HEK293 (cell line): ENCODE data around the gene SF3B6.

ENCODE experiments used
- CTCF ChIA-PET: fragments of 350-600 bp; formaldehyde crosslinking; extraction: SDS; loops from one replicate; lab custom pipeline; 2021; ENCODE audit warnings: antibody characterized with exemption; lab: Yijun Ruan, JAX
- POLR2A ChIA-PET: fragments of 300-600 bp; formaldehyde crosslinking; extraction: SDS; loops from one replicate; lab custom pipeline; 2020; ENCODE audit warnings: antibody characterized with exemption, inconsistent platforms; lab: Yijun Ruan, JAX
- H3K27ac ChIP-seq: fragments of 200-500 bp; sonication (Bioruptor generic); 2 replicates; pipeline ENCODE4 v1.5.1; 2014; ENCODE audit warnings: low read depth, low read length, control low read depth, inconsistent platforms; ENCODE audit errors: extremely low read depth
- H3K36me3 ChIP-seq, 2 experiments: fragments of 200-500 bp in 1 of 2; sonication (Bioruptor generic) in 1 of 2; 1 replicate in 1 of 2; 2 replicates in 1 of 2; pipeline ENCODE4 v1.5.1; 2014 to 2017; ENCODE audit warnings: inconsistent platforms in 2 of 2, low read length in 2 of 2; ENCODE audit not compliant: control insufficient read depth in 2 of 2, insufficient read depth in 1 of 2
- H3K4me1 ChIP-seq: fragments of 200-500 bp; sonication (Bioruptor generic); 2 replicates; pipeline ENCODE4 v1.5.1; 2014; ENCODE audit warnings: mild to moderate bottlenecking, low read length, inconsistent platforms; ENCODE audit not compliant: control insufficient read depth, insufficient read depth
- H3K4me3 ChIP-seq: 2 replicates; pipeline ENCODE4 v1.5.1; 2011; ENCODE audit warnings: low read depth, mild to moderate bottlenecking, control low read depth, low read length, moderate library complexity
- H3K9me3 ChIP-seq: fragments of 200-500 bp; sonication (Bioruptor generic); 2 replicates; pipeline ENCODE4 v1.5.1; 2014; ENCODE audit warnings: low read depth, low read length, inconsistent platforms; ENCODE audit not compliant: control insufficient read depth, insufficient read depth
- SCRT1 ChIP-seq: fragments of 450-650 bp; formaldehyde crosslinking; IDR thresholded peaks from 2 replicates; pipeline ENCODE4 v1.5.1; 2016; ENCODE audit warnings: missing biosample characterization, missing genetic modification characterization, borderline replicate concordance
- TRIM28 ChIP-seq: IDR thresholded peaks from 2 replicates; pipeline ENCODE4 v1.6.1; 2011; ENCODE audit warnings: low read length, control low read depth, borderline replicate concordance
- YY2 ChIP-seq: fragments of 450-650 bp; formaldehyde crosslinking; IDR thresholded peaks from 2 replicates; pipeline ENCODE4 v1.5.1; 2016; ENCODE audit warnings: missing biosample characterization, missing genetic modification characterization
- ZBTB20 ChIP-seq: fragments of 450-650 bp; formaldehyde crosslinking; IDR thresholded peaks from 2 replicates; pipeline ENCODE4 v1.5.1; 2016; ENCODE audit warnings: missing biosample characterization, missing genetic modification characterization
- ZBTB48 ChIP-seq: fragments of 450-650 bp; formaldehyde crosslinking; IDR thresholded peaks from 2 replicates; pipeline ENCODE4 v1.5.1; 2016; ENCODE audit warnings: missing biosample characterization, missing genetic modification characterization
- ZIC2 ChIP-seq: fragments of 450-650 bp; formaldehyde crosslinking; IDR thresholded peaks from 2 replicates; pipeline ENCODE4 v1.5.1; 2016; ENCODE audit warnings: missing biosample characterization, missing genetic modification characterization
- ZNF354C ChIP-seq: fragments of 450-650 bp; formaldehyde crosslinking; IDR thresholded peaks from 2 replicates; pipeline ENCODE4 v1.5.1; 2016; ENCODE audit warnings: missing biosample characterization, missing genetic modification characterization, low read depth, borderline replicate concordance
- ZNF416 ChIP-seq: fragments of 450-650 bp; formaldehyde crosslinking; IDR thresholded peaks from 2 replicates; pipeline ENCODE4 v1.5.1; 2016; ENCODE audit warnings: missing biosample characterization, missing genetic modification characterization
- ZNF501 ChIP-seq: fragments of 450-650 bp; formaldehyde crosslinking; IDR thresholded peaks from 2 replicates; pipeline ENCODE4 v1.5.1; 2016; ENCODE audit warnings: missing biosample characterization, missing genetic modification characterization
- ZNF530 ChIP-seq: fragments of 450-650 bp; formaldehyde crosslinking; IDR thresholded peaks from 2 replicates; pipeline ENCODE4 v1.5.1; 2016; ENCODE audit warnings: low read depth, missing biosample characterization, missing genetic modification characterization
- ZNF692 ChIP-seq: fragments of 450-650 bp; formaldehyde crosslinking; IDR thresholded peaks from 2 replicates; pipeline ENCODE4 v1.5.1; 2016; ENCODE audit warnings: missing biosample characterization, missing genetic modification characterization
- ZNF76 ChIP-seq: fragments of 450-650 bp; formaldehyde crosslinking; IDR thresholded peaks from 2 replicates; pipeline ENCODE4; 2016; ENCODE audit warnings: low read depth, missing biosample characterization, missing genetic modification characterization, borderline replicate concordance
- ZNF776 ChIP-seq: fragments of 450-650 bp; formaldehyde crosslinking; IDR thresholded peaks from 2 replicates; pipeline ENCODE4 v1.5.0; 2017; ENCODE audit warnings: missing biosample characterization, missing genetic modification characterization, borderline replicate concordance
- ZNF792 ChIP-seq: fragments of 450-650 bp; formaldehyde crosslinking; IDR thresholded peaks from 2 replicates; pipeline ENCODE4 v1.5.1; 2016; ENCODE audit warnings: missing biosample characterization, missing genetic modification characterization
- TF ChIP-seq, protein P1 (sequence below): fragments of 450-650 bp; formaldehyde crosslinking; IDR thresholded peaks from 2 replicates; pipeline ENCODE4 v1.5.1; 2016; ENCODE audit warnings: missing biosample characterization, missing genetic modification characterization, low read depth
- TF ChIP-seq, protein P2 (sequence below): fragments of 450-650 bp; formaldehyde crosslinking; IDR thresholded peaks from 2 replicates; pipeline ENCODE4 v1.5.1; 2016; ENCODE audit warnings: missing biosample characterization, missing genetic modification characterization
- TF ChIP-seq, protein P3 (sequence below): fragments of 450-650 bp; formaldehyde crosslinking; IDR thresholded peaks from 2 replicates; pipeline ENCODE4 v1.5.1; 2017; ENCODE audit warnings: missing biosample characterization, missing genetic modification characterization

The SF3B6 gene

GRCh38 chr2:24075259-24075658, 867 bp downstream of the SF3B6 start:
- Histone ChIP-seq H3K4me3 (peak overlapping the region; percentile 95), H3K36me3 (peaks cover 17 to 48% of the 10 kb centered on the region in 2 experiments), H3K9me3 (no peaks in the 10 kb centered on the region), H3K27ac (peak overlapping the region; percentile 88), H3K4me1 (peaks cover 7% of the 10 kb centered on the region; the same call in 1 of the 2 replicates)
- ChIA-PET POLR2A (no interaction called here), CTCF (no interaction called here)
- TF ChIP-seq ZBTB48 (tag by site-specific recombination) (no peak), ZNF692 (tag by site-specific recombination) (no peak), ZBTB20 (tag by site-specific recombination) (no peak), ZNF530 (no peak)

- TF ChIP-seq ZNF792 (no peak), TRIM28 (no peak), ZNF354C (tag by site-specific recombination) (no peak), ZNF776 (no peak), ZNF501 (tag by site-specific recombination) (no peak), ZNF416 (tag by site-specific recombination) (no peak), ZNF76 (tag by site-specific recombination) (no peak), YY2 (tag by site-specific recombination) (no peak), SCRT1 (tag by site-specific recombination) (no peak), ZIC2 (no peak)
- TF ChIP-seq, protein P1, sequence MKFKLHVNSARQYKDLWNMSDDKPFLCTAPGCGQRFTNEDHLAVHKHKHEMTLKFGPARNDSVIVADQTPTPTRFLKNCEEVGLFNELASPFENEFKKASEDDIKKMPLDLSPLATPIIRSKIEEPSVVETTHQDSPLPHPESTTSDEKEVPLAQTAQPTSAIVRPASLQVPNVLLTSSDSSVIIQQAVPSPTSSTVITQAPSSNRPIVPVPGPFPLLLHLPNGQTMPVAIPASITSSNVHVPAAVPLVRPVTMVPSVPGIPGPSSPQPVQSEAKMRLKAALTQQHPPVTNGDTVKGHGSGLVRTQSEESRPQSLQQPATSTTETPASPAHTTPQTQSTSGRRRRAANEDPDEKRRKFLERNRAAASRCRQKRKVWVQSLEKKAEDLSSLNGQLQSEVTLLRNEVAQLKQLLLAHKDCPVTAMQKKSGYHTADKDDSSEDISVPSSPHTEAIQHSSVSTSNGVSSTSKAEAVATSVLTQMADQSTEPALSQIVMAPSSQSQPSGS (tag by site-specific recombination): no peak
- TF ChIP-seq, protein P2, sequence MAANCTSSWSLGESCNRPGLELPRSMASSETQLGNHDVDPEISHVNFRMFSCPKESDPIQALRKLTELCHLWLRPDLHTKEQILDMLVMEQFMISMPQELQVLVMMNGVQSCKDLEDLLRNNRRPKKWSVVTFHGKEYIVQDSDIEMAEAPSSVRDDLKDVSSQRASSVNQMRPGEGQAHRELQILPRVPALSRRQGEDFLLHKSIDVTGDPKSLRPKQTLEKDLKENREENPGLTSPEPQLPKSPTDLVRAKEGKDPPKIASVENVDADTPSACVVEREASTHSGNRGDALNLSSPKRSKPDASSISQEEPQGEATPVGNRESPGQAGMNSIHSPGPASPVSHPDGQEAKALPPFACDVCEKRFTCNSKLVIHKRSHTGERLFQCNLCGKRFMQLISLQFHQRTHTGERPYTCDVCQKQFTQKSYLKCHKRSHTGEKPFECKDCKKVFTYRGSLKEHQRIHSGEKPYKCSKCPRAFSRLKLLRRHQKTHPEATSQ (tag by site-specific recombination): no peak
- TF ChIP-seq, protein P3, sequence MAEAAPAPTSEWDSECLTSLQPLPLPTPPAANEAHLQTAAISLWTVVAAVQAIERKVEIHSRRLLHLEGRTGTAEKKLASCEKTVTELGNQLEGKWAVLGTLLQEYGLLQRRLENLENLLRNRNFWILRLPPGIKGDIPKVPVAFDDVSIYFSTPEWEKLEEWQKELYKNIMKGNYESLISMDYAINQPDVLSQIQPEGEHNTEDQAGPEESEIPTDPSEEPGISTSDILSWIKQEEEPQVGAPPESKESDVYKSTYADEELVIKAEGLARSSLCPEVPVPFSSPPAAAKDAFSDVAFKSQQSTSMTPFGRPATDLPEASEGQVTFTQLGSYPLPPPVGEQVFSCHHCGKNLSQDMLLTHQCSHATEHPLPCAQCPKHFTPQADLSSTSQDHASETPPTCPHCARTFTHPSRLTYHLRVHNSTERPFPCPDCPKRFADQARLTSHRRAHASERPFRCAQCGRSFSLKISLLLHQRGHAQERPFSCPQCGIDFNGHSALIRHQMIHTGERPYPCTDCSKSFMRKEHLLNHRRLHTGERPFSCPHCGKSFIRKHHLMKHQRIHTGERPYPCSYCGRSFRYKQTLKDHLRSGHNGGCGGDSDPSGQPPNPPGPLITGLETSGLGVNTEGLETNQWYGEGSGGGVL (tag by site-specific recombination): no peak
- TF ChIP-seq, all 188 proteins: peak for 0
- Histone ChIP-seq H3K4me1 (peaks cover 7% of the 10 kb centered on the region; the same call in 1 of the 2 replicates), H3K36me3 (peaks cover 18 to 50% of the 10 kb centered on the region in 2 experiments), H3K27ac (no peak overlapping the region), H3K4me3 (no peak overlapping the region), H3K9me3 (no peaks in the 10 kb centered on the region)
- ChIA-PET CTCF (interaction anchor here (1.1 kb wide), 1 partner anchor 146 kb away, joined by 3 read pairs; no protein-coding TSS in a partner anchor), POLR2A (no interaction called here)
Measured at GRCh38 chr2:24073816-24074215, 2.3 kb downstream of the SF3B6 start.
